Lower leg skin (tissue), 4 donors: ENCODE data around the gene KIAA0825. TPM values are rescaled to one million over a fixed set of nuclear protein-coding genes. Genes with fewer than 3 reads are reported as not detected.

Experiments
- DNase-seq, 2 donors: peaks; one replicate each; pipeline ENCODE4 v3.0.0-alpha.2; 2019; ENCODE audit warnings: low spot score in 2 of 2
- H3K4me3 ChIP-seq: fragments of 200-600 bp; sonication (generic); 2 replicates; pipeline ENCODE4 v1.5.1; 2017; ENCODE audit warnings: mild to moderate bottlenecking, low read depth; ENCODE audit not compliant: poor library complexity, severe bottlenecking
- CTCF ChIP-seq, 3 donors: fragments of 450-650 bp; IDR thresholded peaks; one replicate each; pipeline ENCODE4 v1.5.1; 2016; ENCODE audit warnings: antibody characterized with exemption in 3 of 3, mild to moderate bottlenecking in 3 of 3, moderate library complexity in 2 of 3
- POLR2A ChIP-seq, 2 donors: fragments of 450-650 bp; IDR thresholded peaks; one replicate each; pipeline ENCODE4 v1.6.1; 2016 to 2017; ENCODE audit warnings: antibody characterized with exemption in 2 of 2, mild to moderate bottlenecking in 1 of 2, moderate library complexity in 1 of 2
- WGBS, 2 donors: methylation state at CpG; one replicate each; pipeline ENCODE4 v1.1.5; 2018; 5-methylcytosine and 5-hydroxymethylcytosine counted together
- intact Hi-C: fragments of 100-400 bp; cut with DNase I; formaldehyde crosslinking; loops from one replicate; pipeline ENCODE4 v1.15.0; 2023; ENCODE audit warnings: low total_unique reads
- total RNA-seq, 4 donors: library from RNA; depleted of rRNA; stranded (reverse); fragments of >200 nt; gene quantifications; one replicate each; pipeline ENCODE4 v1.1.0, GENCODE V29; 2016

KIAA0825 gene
- total RNA-seq, 4 donors from 2014 or later: 1.6 to 3.4 (median 2.5) TPM

GRCh38 chr5:94244921-94245320, 373.5 kb downstream of the KIAA0825 start:
- TF ChIP-seq POLR2A (IDR thresholded peaks at IDR 0.05): no peak
- TF ChIP-seq CTCF (IDR thresholded peaks at IDR 0.05): no peak
- WGBS, 2 donors: 44 to 86% methylated on average over 1 of the region's 1 CpG
- no peak overlapping the region for H3K4me3 ChIP-seq
- no peak for DNase-seq
- intact Hi-C loops: no loop called here

GRCh38 chr5:94243612-94244011, 374.8 kb downstream of the KIAA0825 start:
- TF ChIP-seq CTCF (IDR thresholded peaks at IDR 0.05) (no peak), POLR2A (IDR thresholded peaks at IDR 0.05) (no peak)
- intact Hi-C loops: no loop called here
- WGBS, 2 donors: 45 to 53% methylated on average over 3 of the region's 3 CpGs
- no peak overlapping the region for H3K4me3 ChIP-seq
- no peak for DNase-seq

- peak in 1 of 2 donors; percentile 20 for DNase-seq
- intact Hi-C loops: no loop called here
- no peak overlapping the region for H3K4me3 ChIP-seq
- TF ChIP-seq POLR2A (IDR thresholded peaks at IDR 0.05): no peak
- no peak for TF ChIP-seq CTCF (IDR thresholded peaks at IDR 0.05)
- WGBS, 2 donors: 18 to 22% methylated on average over 3 of the region's 3 CpGs
These were observed 377.3 kb downstream of the KIAA0825 start for GRCh38 chr5:94240993-94241651.

GRCh38 chr5:94240596-94240992, 377.8 kb downstream of the KIAA0825 start:
- TF ChIP-seq POLR2A (IDR thresholded peaks at IDR 0.05) (no peak), CTCF (IDR thresholded peaks at IDR 0.05) (no peak)
- no peak overlapping the region for H3K4me3 ChIP-seq
- intact Hi-C loops: no loop called here
- 42 to 65% methylated on average over 5 of the region's 5 CpGs for WGBS, 2 donors
- DNase-seq: no peak

GRCh38 chr5:94240134-94240533, 378.3 kb downstream of the KIAA0825 start:
- H3K4me3 ChIP-seq: no peak overlapping the region
- intact Hi-C loops: no loop called here
- TF ChIP-seq POLR2A (IDR thresholded peaks at IDR 0.05) (no peak), CTCF (IDR thresholded peaks at IDR 0.05) (no peak)
- WGBS, 2 donors: 31 to 42% methylated on average over 3 of the region's 3 CpGs
- no peak for DNase-seq

GRCh38 chr5:94239266-94239665, 379.1 kb downstream of the KIAA0825 start:
- intact Hi-C loops: no loop called here
- no peak overlapping the region for H3K4me3 ChIP-seq
- no peak for DNase-seq
- no peak for TF ChIP-seq CTCF (IDR thresholded peaks at IDR 0.05)
- WGBS, 2 donors: 60 to 66% methylated on average over 2 of the region's 2 CpGs
